SU-DHL-6 (cell line): ENCODE results near the gene HSF2BP.

Source experiments
- H2AFZ ChIP-seq: fragments of 200-600 bp; sonication (generic); 2 replicates; pipeline ENCODE4 v1.6.1; 2014; ENCODE audit warnings: low read depth, mild to moderate bottlenecking, moderate library complexity, mixed read lengths, antibody characterized with exemption, low read length; ENCODE audit not compliant: severe bottlenecking
- H3F3A ChIP-seq: fragments of 200-600 bp; shearing (Covaris generic); 2 replicates; pipeline ENCODE4 v1.6.0; 2016; ENCODE audit warnings: antibody characterized with exemption, mild to moderate bottlenecking; ENCODE audit not compliant: insufficient read depth
- H3K27ac ChIP-seq: fragments of 200-600 bp; sonication (generic); 2 replicates; pipeline ENCODE4 v1.5.1; 2016; ENCODE audit warnings: low read depth, mild to moderate bottlenecking, low read length, moderate library complexity, mixed read lengths
- H3K27me3 ChIP-seq: fragments of 200-600 bp; sonication (generic), shearing (Covaris generic); 2 replicates; pipeline ENCODE4 v1.6.0; 2014; ENCODE audit warnings: mild to moderate bottlenecking, low read length
- H3K36me3 ChIP-seq: fragments of 200-600 bp; sonication (generic); 2 replicates; pipeline ENCODE4 v1.6.1; 2014; ENCODE audit warnings: mild to moderate bottlenecking, low read length, mixed read lengths
- H3K4me2 ChIP-seq: fragments of 300-600, 200-600 bp; shearing (Covaris generic), sonication (generic); 2 replicates; pipeline ENCODE4 v1.6.0; 2014; ENCODE audit warnings: low read length, low read depth, mild to moderate bottlenecking; ENCODE audit not compliant: poor library complexity, severe bottlenecking
- H3K4me3 ChIP-seq: fragments of 200-600 bp; sonication (generic); 2 replicates; pipeline ENCODE4 v1.5.1; 2014; ENCODE audit warnings: antibody characterized with exemption, low read length, mild to moderate bottlenecking, mixed read lengths; ENCODE audit not compliant: insufficient read depth, poor library complexity, severe bottlenecking
- H3K79me2 ChIP-seq: fragments of 200-600 bp; sonication (generic); 2 replicates; pipeline ENCODE4 v1.6.1; 2014; ENCODE audit warnings: mild to moderate bottlenecking, low read length, moderate library complexity; ENCODE audit not compliant: insufficient read depth
- H3K9ac ChIP-seq: fragments of 200-600 bp; sonication (generic); 2 replicates; pipeline ENCODE4 v1.7.0; 2014; ENCODE audit warnings: mild to moderate bottlenecking, low read length
- H3K9me2 ChIP-seq: fragments of 200-600 bp; sonication (generic); replicated peaks from 2 replicates; pipeline ENCODE4 v1.6.1; 2014; ENCODE audit warnings: low read length; ENCODE audit not compliant: insufficient read depth
- H3K9me3 ChIP-seq: fragments of 200-600 bp; sonication (generic); 2 replicates; pipeline ENCODE4 v1.6.1; 2014; ENCODE audit warnings: low read length, mixed read lengths; ENCODE audit not compliant: insufficient read depth
- H4K20me1 ChIP-seq: fragments of 200-600 bp; sonication (generic); 2 replicates; pipeline ENCODE4 v1.6.1; 2014; ENCODE audit warnings: low read depth, mild to moderate bottlenecking, antibody characterized with exemption, low read length, moderate library complexity, mixed read lengths
- CTCF ChIP-seq: fragments of 200-600 bp; sonication (generic); IDR thresholded peaks from one replicate; pipeline ENCODE4 v1.5.1; 2017; ENCODE audit warnings: antibody characterized with exemption, mild to moderate bottlenecking, low read length, moderate library complexity; ENCODE audit not compliant: insufficient read depth, poor library complexity, severe bottlenecking
- EZH2phosphoT487 ChIP-seq: fragments of 200-600 bp; sonication (generic), shearing (Covaris generic); conservative IDR thresholded peaks from 2 replicates; pipeline ENCODE4 v1.6.1; 2018; ENCODE audit warnings: mild to moderate bottlenecking, antibody characterized with exemption, low read length, moderate library complexity, mixed read lengths

HSF2BP gene

DNA sequence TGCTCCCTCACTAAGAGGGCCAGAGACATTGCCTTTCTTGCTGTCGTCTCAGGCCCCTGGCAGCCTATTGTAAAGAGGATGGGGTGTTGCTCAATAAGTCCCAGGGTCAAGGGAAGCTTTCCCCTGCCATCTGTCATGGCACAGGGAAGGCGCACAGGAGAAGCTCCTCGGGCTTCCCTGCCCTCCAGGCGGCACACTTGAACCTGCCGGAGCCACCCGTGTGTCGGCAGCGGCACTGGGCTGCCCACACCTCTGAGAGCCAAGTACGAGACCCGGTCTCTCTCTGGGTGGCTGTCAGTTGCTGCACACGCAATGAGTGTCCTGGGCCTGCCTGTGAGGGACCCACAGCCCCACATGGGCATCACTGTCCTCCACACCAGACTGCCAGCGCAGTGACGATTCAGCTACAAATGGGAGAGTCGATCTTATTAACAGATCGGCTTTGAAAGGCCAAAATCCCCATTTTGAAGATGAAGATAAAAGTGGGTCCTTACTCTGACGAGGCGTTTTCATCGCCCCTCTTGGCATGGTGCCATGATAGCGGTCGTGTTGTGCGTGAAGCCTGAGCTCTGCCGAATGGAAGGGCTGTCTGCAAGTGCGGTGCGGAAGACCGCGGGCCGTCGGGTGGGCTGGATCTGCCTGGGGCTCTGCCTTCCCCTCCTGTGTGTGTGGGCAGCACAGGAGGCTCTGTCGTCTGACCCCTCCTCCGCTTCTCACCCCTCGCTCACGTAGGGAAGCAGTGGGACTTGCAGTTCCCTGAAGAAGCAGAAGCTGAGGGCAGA lies 30.5 kb upstream of the HSF2BP start:
- Histone ChIP-seq H2AFZ (no peak overlapping the region), H4K20me1 (no peaks in the 10 kb centered on the region), H3K79me2 (no peaks in the 10 kb centered on the region), H3K4me2 (no peak overlapping the region), H3K27me3 (no peaks in the 10 kb centered on the region), H3K27ac (no peak overlapping the region), H3K9me3 (no peaks in the 10 kb centered on the region), H3K36me3 (peaks cover 10% of the 10 kb centered on the region), H3K4me3 (no peak overlapping the region), H3F3A (no peaks in the 10 kb centered on the region), H3K9me2 (no peaks in the 10 kb centered on the region), H3K9ac (no peak overlapping the region)
- no peak for TF ChIP-seq EZH2phosphoT487
- TF ChIP-seq CTCF = no peak

DNA sequence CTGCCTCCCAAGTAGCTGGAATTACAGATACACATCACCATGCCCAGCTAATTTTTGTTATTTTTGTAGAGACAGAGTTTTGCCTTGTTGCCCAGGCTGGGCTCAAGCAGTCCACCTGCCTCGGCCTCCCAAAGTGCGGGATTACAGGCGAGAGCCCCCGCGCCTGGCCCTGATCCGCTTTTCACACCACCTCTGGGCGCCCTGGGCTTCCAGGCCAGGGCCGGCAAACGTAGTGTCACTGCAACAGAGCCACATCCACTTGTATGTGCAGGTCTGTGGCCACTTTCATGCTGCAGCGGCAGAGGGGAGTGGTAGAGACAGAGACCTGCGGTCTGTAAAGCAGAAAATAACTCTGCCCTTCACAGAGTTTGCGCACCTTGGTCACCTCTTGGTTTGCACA lies 29.6 kb upstream of the HSF2BP start:
- H4K20me1 ChIP-seq = no peaks in the 10 kb centered on the region
- H3K4me3 ChIP-seq = no peak overlapping the region
- H3K36me3 ChIP-seq = peaks cover 10% of the 10 kb centered on the region
- H3K9me3 ChIP-seq = no peaks in the 10 kb centered on the region
- no peak overlapping the region for H2AFZ ChIP-seq
- H3K9ac ChIP-seq = no peak overlapping the region
- H3K9me2 ChIP-seq = no peaks in the 10 kb centered on the region
- no peak for TF ChIP-seq CTCF
- TF ChIP-seq EZH2phosphoT487 = no peak
- no peaks in the 10 kb centered on the region for H3K79me2 ChIP-seq
- H3K4me2 ChIP-seq = no peak overlapping the region
- no peak overlapping the region for H3K27ac ChIP-seq
- no peaks in the 10 kb centered on the region for H3K27me3 ChIP-seq
- no peaks in the 10 kb centered on the region for H3F3A ChIP-seq

GRCh38 chr21:43687566-43688399 lies 28.5 kb upstream of the HSF2BP start:
- H3K9me3 ChIP-seq = no peaks in the 10 kb centered on the region
- H3K27me3 ChIP-seq = no peaks in the 10 kb centered on the region
- no peak overlapping the region for H3K27ac ChIP-seq
- TF ChIP-seq CTCF (no peak), EZH2phosphoT487 (no peak)
- no peaks in the 10 kb centered on the region for H3F3A ChIP-seq
- no peaks in the 10 kb centered on the region for H3K9me2 ChIP-seq
- H3K4me2 ChIP-seq = no peak overlapping the region
- H3K36me3 ChIP-seq = peaks cover 16% of the 10 kb centered on the region
- no peak overlapping the region for H3K9ac ChIP-seq
- H2AFZ ChIP-seq = no peak overlapping the region
- no peaks in the 10 kb centered on the region for H3K79me2 ChIP-seq
- no peak overlapping the region for H3K4me3 ChIP-seq
- H4K20me1 ChIP-seq = no peaks in the 10 kb centered on the region
